GM12892 (cell line): ENCODE measurements around the gene HAO2.

Experiments used
- POLR2A ChIP-seq: IDR thresholded peaks from 2 replicates; pipeline ENCODE4 v1.6.1; 2011; ENCODE audit warnings: low read depth, low read length, control low read depth
- POLR2AphosphoS5 ChIP-seq: IDR thresholded peaks from 2 replicates; pipeline ENCODE4 v1.6.1; 2011; ENCODE audit warnings: low read depth, low read length, control low read depth
- TAF1 ChIP-seq: IDR thresholded peaks from 2 replicates; pipeline ENCODE4 v1.6.1; 2011; ENCODE audit warnings: low read depth, mild to moderate bottlenecking, control low read depth, low read length, borderline replicate concordance

- no peak for TF ChIP-seq POLR2AphosphoS5
- no peak for TF ChIP-seq TAF1
- TF ChIP-seq POLR2A = no peak
Observed at GRCh38 chr1:119327094-119327449, 41.5 kb upstream of the HAO2 start.
